ENCODE results near the gene EPB41L1.

The EPB41L1 gene

GRCh38 chr20:36184816-36185776 is 30.6 kb downstream of the EPB41L1 start:
- peak overlapping the region; percentile 49 for H2AK5ac ChIP-seq (ENCODE audit: low read depth, low read length)
- H3K36me3 ChIP-seq (replicated peaks in 1 of 2; ENCODE audit: control insufficient read depth in 2 of 2, insufficient read depth in 2 of 2, low read length in 2 of 2): peaks cover 16 to 91% of the 10 kb centered on the region in 2 donors
- peak overlapping the region; percentile 57 for H3K23ac ChIP-seq (ENCODE audit: low read depth, low read length, poor library complexity)
- no peaks in the 10 kb centered on the region for H3K27me3 ChIP-seq (ENCODE audit: control insufficient read depth in 3 of 3, insufficient read depth in 3 of 3, low read depth in 1 of 3, low read length in 3 of 3)
- no CpG with 5 or more reads among the region's 15 CpGs for WGBS, 2 donors (ENCODE audit: extremely low coverage in 2 of 2, insufficient read length in 2 of 2, insufficient replicate concordance in 1 of 2)
- peaks cover under 1 to 12% of the 10 kb centered on the region in 2 donors for H3K4me1 ChIP-seq (ENCODE audit: control insufficient read depth in 2 of 2, insufficient read depth in 1 of 2, low read depth in 1 of 2, low read length in 2 of 2)
- no peak overlapping the region for H3K18ac ChIP-seq (ENCODE audit: low read length)
- H3K79me1 ChIP-seq (ENCODE audit: low read depth, low read length): no peaks in the 10 kb centered on the region
- no peak overlapping the region for H3K4me2 ChIP-seq (ENCODE audit: insufficient read depth, low read length, poor library complexity, severe bottlenecking)
- no peaks in the 10 kb centered on the region for H3K9me3 ChIP-seq (replicated peaks in 1 of 2; ENCODE audit: control insufficient read depth in 2 of 2, insufficient read depth in 1 of 2, low read depth in 1 of 2, low read length in 2 of 2)
- H4K91ac ChIP-seq (ENCODE audit: low read depth, low read length, poor library complexity): no peak overlapping the region
- no peak overlapping the region for H3K9ac ChIP-seq (ENCODE audit: low read depth, low read length, poor library complexity)
- H3K27ac ChIP-seq (replicated peaks; ENCODE audit: low read length): no peak overlapping the region
- H2AFZ ChIP-seq (ENCODE audit: low read length): no peak overlapping the region
- no peak overlapping the region for H4K8ac ChIP-seq (ENCODE audit: low read depth, low read length)
- no peak overlapping the region for H2BK15ac ChIP-seq (ENCODE audit: low read length)
- H2BK120ac ChIP-seq (ENCODE audit: low read depth, low read length): no peak overlapping the region
- H3K14ac ChIP-seq (ENCODE audit: low read length): peak overlapping the region; percentile 84
- H3K4ac ChIP-seq (ENCODE audit: low read length): no peak overlapping the region
- no peak for DNase-seq (ENCODE audit: low spot score)
- no peak overlapping the region for H2BK5ac ChIP-seq (ENCODE audit: low read length)
- H3K4me3 ChIP-seq (ENCODE audit: low read length in 2 of 2): peak overlapping the region in 1 of 2 donors; percentile 2
- peak overlapping the region; percentile 52 for H2BK12ac ChIP-seq (ENCODE audit: low read length)

- WGBS, 2 donors (ENCODE audit: extremely low coverage in 2 of 2, insufficient read length in 2 of 2, insufficient replicate concordance in 1 of 2): no CpG with 5 or more reads among the region's 10 CpGs
- H2AK5ac ChIP-seq (ENCODE audit: low read depth, low read length): no peak overlapping the region
These were observed 39.6 kb downstream of the EPB41L1 start for GRCh38 chr20:36193977-36194712.

GRCh38 chr20:36196676-36197075 is 42.1 kb downstream of the EPB41L1 start:
- no peak overlapping the region for H2BK5ac ChIP-seq (ENCODE audit: low read length)
- no peak for DNase-seq (ENCODE audit: low spot score)
- H3K79me1 ChIP-seq (ENCODE audit: low read depth, low read length): no peaks in the 10 kb centered on the region
- peaks cover 9 to 91% of the 10 kb centered on the region in 2 donors for H3K36me3 ChIP-seq (replicated peaks in 1 of 2; ENCODE audit: control insufficient read depth in 2 of 2, insufficient read depth in 2 of 2, low read length in 2 of 2)
- H3K4me2 ChIP-seq (ENCODE audit: insufficient read depth, low read length, poor library complexity, severe bottlenecking): no peak overlapping the region
- no peak overlapping the region for H2BK12ac ChIP-seq (ENCODE audit: low read length)
- H3K4ac ChIP-seq (ENCODE audit: low read length): no peak overlapping the region
- H3K23ac ChIP-seq (ENCODE audit: low read depth, low read length, poor library complexity): no peak overlapping the region
- H2BK120ac ChIP-seq (ENCODE audit: low read depth, low read length): no peak overlapping the region
- no peak overlapping the region for H2AFZ ChIP-seq (ENCODE audit: low read length)
- no peaks in the 10 kb centered on the region for H3K4me1 ChIP-seq (ENCODE audit: control insufficient read depth in 2 of 2, insufficient read depth in 1 of 2, low read depth in 1 of 2, low read length in 2 of 2)
- no CpG with 5 or more reads among the region's 2 CpGs for WGBS, 2 donors (ENCODE audit: extremely low coverage in 2 of 2, insufficient read length in 2 of 2, insufficient replicate concordance in 1 of 2)
- no peak overlapping the region for H2AK5ac ChIP-seq (ENCODE audit: low read depth, low read length)
- no peak overlapping the region for H2BK15ac ChIP-seq (ENCODE audit: low read length)
- H4K8ac ChIP-seq (ENCODE audit: low read depth, low read length): no peak overlapping the region
- no peak overlapping the region for H3K27ac ChIP-seq (replicated peaks; ENCODE audit: low read length)
- H3K9me3 ChIP-seq (replicated peaks in 1 of 2; ENCODE audit: control insufficient read depth in 2 of 2, insufficient read depth in 1 of 2, low read depth in 1 of 2, low read length in 2 of 2): no peaks in the 10 kb centered on the region
- H3K9ac ChIP-seq (ENCODE audit: low read depth, low read length, poor library complexity): no peak overlapping the region
- no peak overlapping the region for H3K14ac ChIP-seq (ENCODE audit: low read length)
- no peak overlapping the region for H4K91ac ChIP-seq (ENCODE audit: low read depth, low read length, poor library complexity)
- H3K18ac ChIP-seq (ENCODE audit: low read length): no peak overlapping the region
- no peak overlapping the region for H3K4me3 ChIP-seq (ENCODE audit: low read length in 2 of 2)
- H3K27me3 ChIP-seq (ENCODE audit: control insufficient read depth in 3 of 3, insufficient read depth in 3 of 3, low read depth in 1 of 3, low read length in 3 of 3): no peaks in the 10 kb centered on the region

More at GRCh38 chr20:36193977-36194712, 39.6 kb downstream of the EPB41L1 start:
- H3K23ac ChIP-seq (ENCODE audit: low read depth, low read length, poor library complexity): no peak overlapping the region
- H3K9me3 ChIP-seq (replicated peaks in 1 of 2; ENCODE audit: control insufficient read depth in 2 of 2, insufficient read depth in 1 of 2, low read depth in 1 of 2, low read length in 2 of 2): no peaks in the 10 kb centered on the region
- H2BK120ac ChIP-seq (ENCODE audit: low read depth, low read length): no peak overlapping the region
- H3K79me1 ChIP-seq (ENCODE audit: low read depth, low read length): no peaks in the 10 kb centered on the region
- no peak overlapping the region for H3K4ac ChIP-seq (ENCODE audit: low read length)
- no peak overlapping the region for H2BK15ac ChIP-seq (ENCODE audit: low read length)
- H3K9ac ChIP-seq (ENCODE audit: low read depth, low read length, poor library complexity): no peak overlapping the region
- H3K4me2 ChIP-seq (ENCODE audit: insufficient read depth, low read length, poor library complexity, severe bottlenecking): no peak overlapping the region
- no peak overlapping the region for H2BK12ac ChIP-seq (ENCODE audit: low read length)
- no peak for DNase-seq (ENCODE audit: low spot score)
- H3K27ac ChIP-seq (replicated peaks; ENCODE audit: low read length): no peak overlapping the region
- no peak overlapping the region for H2BK5ac ChIP-seq (ENCODE audit: low read length)
- H4K8ac ChIP-seq (ENCODE audit: low read depth, low read length): no peak overlapping the region
- no peak overlapping the region for H3K18ac ChIP-seq (ENCODE audit: low read length)
- no peaks in the 10 kb centered on the region for H3K27me3 ChIP-seq (ENCODE audit: control insufficient read depth in 3 of 3, insufficient read depth in 3 of 3, low read depth in 1 of 3, low read length in 3 of 3)
- H3K36me3 ChIP-seq (replicated peaks in 1 of 2; ENCODE audit: control insufficient read depth in 2 of 2, insufficient read depth in 2 of 2, low read length in 2 of 2): peaks cover 24 to 94% of the 10 kb centered on the region in 2 donors
- H4K91ac ChIP-seq (ENCODE audit: low read depth, low read length, poor library complexity): no peak overlapping the region
- no peak overlapping the region for H3K14ac ChIP-seq (ENCODE audit: low read length)
- H3K4me1 ChIP-seq (ENCODE audit: control insufficient read depth in 2 of 2, insufficient read depth in 1 of 2, low read depth in 1 of 2, low read length in 2 of 2): no peaks in the 10 kb centered on the region
- no peak overlapping the region for H3K4me3 ChIP-seq (ENCODE audit: low read length in 2 of 2)
- no peak overlapping the region for H2AFZ ChIP-seq (ENCODE audit: low read length)

GRCh38 chr20:36197271-36197670 is 42.7 kb downstream of the EPB41L1 start:
- Histone ChIP-seq H3K4me2 (ENCODE audit: insufficient read depth, low read length, poor library complexity, severe bottlenecking) (no peak overlapping the region), H3K79me1 (ENCODE audit: low read depth, low read length) (no peaks in the 10 kb centered on the region), H2BK5ac (ENCODE audit: low read length) (no peak overlapping the region), H3K4me1 (ENCODE audit: control insufficient read depth in 2 of 2, insufficient read depth in 1 of 2, low read depth in 1 of 2, low read length in 2 of 2) (no peaks in the 10 kb centered on the region), H3K27ac (replicated peaks; ENCODE audit: low read length) (no peak overlapping the region), H3K14ac (ENCODE audit: low read length) (no peak overlapping the region), H3K4ac (ENCODE audit: low read length) (no peak overlapping the region), H3K36me3 (replicated peaks in 1 of 2; ENCODE audit: control insufficient read depth in 2 of 2, insufficient read depth in 2 of 2, low read length in 2 of 2) (peaks cover 9 to 96% of the 10 kb centered on the region in 2 donors), H3K9me3 (replicated peaks in 1 of 2; ENCODE audit: control insufficient read depth in 2 of 2, insufficient read depth in 1 of 2, low read depth in 1 of 2, low read length in 2 of 2) (no peaks in the 10 kb centered on the region), H2AFZ (ENCODE audit: low read length) (no peak overlapping the region), H3K9ac (ENCODE audit: low read depth, low read length, poor library complexity) (no peak overlapping the region), H2BK12ac (ENCODE audit: low read length) (no peak overlapping the region), H3K23ac (ENCODE audit: low read depth, low read length, poor library complexity) (no peak overlapping the region), H2BK120ac (ENCODE audit: low read depth, low read length) (no peak overlapping the region), H3K4me3 (ENCODE audit: low read length in 2 of 2) (no peak overlapping the region), H4K8ac (ENCODE audit: low read depth, low read length) (no peak overlapping the region), H4K91ac (ENCODE audit: low read depth, low read length, poor library complexity) (no peak overlapping the region), H2AK5ac (ENCODE audit: low read depth, low read length) (no peak overlapping the region), H3K27me3 (ENCODE audit: control insufficient read depth in 3 of 3, insufficient read depth in 3 of 3, low read depth in 1 of 3, low read length in 3 of 3) (no peaks in the 10 kb centered on the region), H3K18ac (ENCODE audit: low read length) (no peak overlapping the region), H2BK15ac (ENCODE audit: low read length) (no peak overlapping the region)
- no CpG with 5 or more reads among the region's 2 CpGs for WGBS, 2 donors (ENCODE audit: extremely low coverage in 2 of 2, insufficient read length in 2 of 2, insufficient replicate concordance in 1 of 2)
- no peak for DNase-seq (ENCODE audit: low spot score)

Data from neuronal stem cell (in vitro differentiated cells).